Keratinocyte (primary cell): Measurements from ENCODE around the gene SLC8A3. TPM values are rescaled to one million over a fixed set of nuclear protein-coding genes. Genes with fewer than 3 reads are reported as not detected.

ENCODE experiments used
- DNase-seq: peaks from one replicate; pipeline ENCODE4 v3.0.0-alpha.2; 2011; ENCODE audit warnings: low read depth, missing footprints, low spot score
- FAIRE-seq: peaks from 2 replicates; lab custom pipeline; 2011; peaks lifted over from hg19 to GRCh38; lab: Jason Lieb, UNC
- H2AFZ ChIP-seq: 2 replicates; pipeline ENCODE4 v1.6.0; 2012; ENCODE audit warnings: low read length, control low read depth, inconsistent platforms; ENCODE audit not compliant: control insufficient read depth
- H3K27ac ChIP-seq: 2 replicates; pipeline ENCODE4 v1.5.1; 2011; ENCODE audit warnings: low read length; ENCODE audit not compliant: control insufficient read depth, insufficient read depth
- H3K27me3 ChIP-seq: 3 replicates; pipeline ENCODE4 v1.6.0; 2011; ENCODE audit warnings: low read length; ENCODE audit not compliant: control insufficient read depth, insufficient read depth; ENCODE audit errors: extremely low read depth
- H3K36me3 ChIP-seq, 2 experiments: 2 replicates in 1 of 2; 3 replicates in 1 of 2; pipeline ENCODE4 v1.5.1; 2011; ENCODE audit warnings: low read length in 2 of 2, mild to moderate bottlenecking in 1 of 2; ENCODE audit not compliant: control insufficient read depth in 2 of 2, insufficient read depth in 2 of 2; ENCODE audit errors: extremely low read depth in 1 of 2
- H3K4me1 ChIP-seq: 3 replicates; pipeline ENCODE4 v1.5.1; 2011; ENCODE audit warnings: low read length; ENCODE audit not compliant: control insufficient read depth, insufficient read depth; ENCODE audit errors: extremely low read depth
- H3K4me2 ChIP-seq: 3 replicates; pipeline ENCODE4 v1.6.0; 2011; ENCODE audit warnings: low read depth, low read length; ENCODE audit not compliant: control insufficient read depth, insufficient read depth; ENCODE audit errors: extremely low read depth
- H3K4me3 ChIP-seq, 3 experiments: fragments of 200-600 bp in 1 of 3; sonication (generic) in 1 of 3; 2 replicates in 2 of 3; 3 replicates in 1 of 3; pipeline ENCODE4 v1.5.1; 2011 to 2016; ENCODE audit warnings: low read length in 3 of 3, mild to moderate bottlenecking in 3 of 3, control low read depth in 2 of 3, inconsistent platforms in 1 of 3, low read depth in 1 of 3, mixed read lengths in 1 of 3, mixed run types in 1 of 3, moderate library complexity in 1 of 3; ENCODE audit not compliant: control insufficient read depth in 2 of 3, insufficient read depth in 2 of 3; ENCODE audit errors: extremely low read depth in 1 of 3
- H3K79me2 ChIP-seq: 2 replicates; pipeline ENCODE4 v1.6.0; 2012; ENCODE audit warnings: low read length; ENCODE audit not compliant: control insufficient read depth, insufficient read depth
- H3K9ac ChIP-seq: 3 replicates; pipeline ENCODE4 v1.6.0; 2011; ENCODE audit warnings: low read length; ENCODE audit not compliant: control insufficient read depth, insufficient read depth; ENCODE audit errors: extremely low read depth
- H3K9me1 ChIP-seq: 3 replicates; pipeline ENCODE4 v1.6.0; 2011; ENCODE audit warnings: low read length; ENCODE audit not compliant: control insufficient read depth, insufficient read depth; ENCODE audit errors: extremely low read depth
- H3K9me3 ChIP-seq: 2 replicates; pipeline ENCODE4 v1.5.1; 2012; ENCODE audit warnings: low read depth, low read length; ENCODE audit not compliant: control insufficient read depth
- H4K20me1 ChIP-seq: 3 replicates; pipeline ENCODE4 v1.6.0; 2011; ENCODE audit warnings: low read length; ENCODE audit not compliant: control insufficient read depth, insufficient read depth; ENCODE audit errors: extremely low read depth
- CTCF ChIP-seq, 3 experiments: IDR thresholded peaks in 1 of 3; conservative IDR thresholded peaks in 1 of 3; optimal IDR thresholded peaks in 1 of 3; 2 replicates in 2 of 3; 3 replicates in 1 of 3; pipeline versions ENCODE3 to v1.5.1; 2011; ENCODE audit warnings: low read length in 3 of 3, mild to moderate bottlenecking in 3 of 3, moderate library complexity in 2 of 3, control low read depth in 1 of 3, inconsistent platforms in 1 of 3; ENCODE audit not compliant: insufficient read depth in 2 of 3; ENCODE audit errors: extremely low read depth in 1 of 3
- EZH2 ChIP-seq: IDR thresholded peaks from one replicate; pipeline ENCODE4 v1.6.1; 2012; ENCODE audit warnings: inconsistent platforms, mild to moderate bottlenecking, low read length, moderate library complexity
- dilution Hi-C: fragments of 300-500 bp; cut with MboI; formaldehyde crosslinking; loops from one replicate; pipeline ENCODE4 v1.7.0; 2020; ENCODE audit warnings: low sequenced_read_pairs; ENCODE audit not compliant: extremely low pct_ligation_motif_present
- polyA plus RNA-seq, 5 experiments: library from polyadenylated mRNA; depleted of rRNA in 3 of 5; stranded (reverse) in 3 of 5; stranded (forward) in 1 of 5; unstranded in 1 of 5; fragments of >200 nt; gene quantifications; 1 replicate in 1 of 5; 2 replicates in 3 of 5; 3 replicates in 1 of 5; pipeline versions ENCODE4 v1.2.1 to v1.2.3, GENCODE V29; 2011 to 2012; ENCODE audit warnings: missing spikeins in 2 of 5, low read depth in 1 of 5, low replicate concordance in 1 of 5

Gene SLC8A3
- polyA plus RNA-seq, 1 donor (not counting 4 experiments of a cell fraction or from before 2014, with no cell fraction given): not detected

GRCh38 chr14:70118064-70118463, 70.7 kb downstream of the SLC8A3 start:
- no peaks in the 10 kb centered on the region for H3K4me1 ChIP-seq
- no peak overlapping the region for H3K27ac ChIP-seq
- no peaks in the 10 kb centered on the region for H3K9me3 ChIP-seq
- TF ChIP-seq EZH2 (no peak), CTCF (optimal IDR thresholded peaks at IDR 0.05 in 1 of 3, IDR thresholded peaks at IDR 0.05 in 1 of 3, conservative IDR thresholded peaks at IDR 0.05 in 1 of 3; ENCODE audit: extremely low read depth in 1 of 3, insufficient read depth in 2 of 3, low read length in 3 of 3) (no peak)
- no peak overlapping the region for H3K4me3 ChIP-seq
- FAIRE-seq (no peak), DNase-seq (no peak)
- H3K27me3 ChIP-seq: no peaks in the 10 kb centered on the region
- no peak overlapping the region for H3K4me2 ChIP-seq
- no peak overlapping the region for H2AFZ ChIP-seq
- H3K9me1 ChIP-seq: no peaks in the 10 kb centered on the region
- no peaks in the 10 kb centered on the region for H3K79me2 ChIP-seq
- no peak overlapping the region for H3K9ac ChIP-seq
- dilution Hi-C loops: no loop called here
- H3K36me3 ChIP-seq: no peaks in the 10 kb centered on the region
- H4K20me1 ChIP-seq: no peaks in the 10 kb centered on the region

GRCh38 chr14:70116278-70116677, 72.5 kb downstream of the SLC8A3 start:
- dilution Hi-C loops: no loop called here
- TF ChIP-seq CTCF (optimal IDR thresholded peaks at IDR 0.05 in 1 of 3, IDR thresholded peaks at IDR 0.05 in 1 of 3, conservative IDR thresholded peaks at IDR 0.05 in 1 of 3; ENCODE audit: extremely low read depth in 1 of 3, insufficient read depth in 2 of 3, low read length in 3 of 3) (no peak), EZH2 (no peak)
- Histone ChIP-seq H3K79me2 (no peaks in the 10 kb centered on the region), H3K9me3 (no peaks in the 10 kb centered on the region), H2AFZ (no peak overlapping the region), H3K27ac (no peak overlapping the region), H3K36me3 (no peaks in the 10 kb centered on the region), H3K4me1 (no peaks in the 10 kb centered on the region), H3K9ac (no peak overlapping the region), H3K4me2 (no peak overlapping the region), H3K27me3 (no peaks in the 10 kb centered on the region), H4K20me1 (no peaks in the 10 kb centered on the region), H3K9me1 (no peaks in the 10 kb centered on the region), H3K4me3 (no peak overlapping the region)
- FAIRE-seq (no peak), DNase-seq (no peak)
